Kidney (tissue), 14 donors: ENCODE results near the gene SIPA1. TPM values are rescaled to one million over a fixed set of nuclear protein-coding genes. Genes with fewer than 3 reads are reported as not detected.
"Not testable (repeated sequence)": the region's sequence is repeated elsewhere in the genome, so short reads cannot be mapped to it uniquely, and the experiment has no call there.

Experiments used
- DNase-seq, 5 donors: peaks; one replicate each; pipeline ENCODE4 v3.0.0-alpha.2; 2013 to 2020
- FAIRE-seq: peaks from 2 replicates; lab custom pipeline; 2012; peaks lifted over from hg19 to GRCh38; lab: Jason Lieb, UNC
- H3K27ac ChIP-seq, 2 donors: one replicate each; pipeline ENCODE4 v1.7.0; 2013; ENCODE audit warnings: low read depth in 2 of 2, low read length in 2 of 2, inconsistent platforms in 1 of 2
- H3K27me3 ChIP-seq: one replicate; pipeline ENCODE4 v1.7.1; 2013; ENCODE audit warnings: low read length, inconsistent platforms; ENCODE audit not compliant: control insufficient read depth, insufficient read depth
- H3K36me3 ChIP-seq, 3 donors: one replicate each; pipeline versions ENCODE4 v1.7.0 to v1.7.1; 2013; ENCODE audit warnings: low read length in 3 of 3, control low read depth in 1 of 3, inconsistent platforms in 1 of 3; ENCODE audit not compliant: insufficient read depth in 3 of 3, control insufficient read depth in 2 of 3
- H3K4me1 ChIP-seq, 3 donors: one replicate each; pipeline versions ENCODE4 v1.7.0 to v1.7.1; 2013; ENCODE audit warnings: low read length in 3 of 3, inconsistent platforms in 1 of 3, low read depth in 1 of 3; ENCODE audit not compliant: control insufficient read depth in 2 of 3, insufficient read depth in 2 of 3
- H3K4me3 ChIP-seq, 3 donors: one replicate each; pipeline versions ENCODE4 v1.7.0 to v1.8.1; 2013; ENCODE audit warnings: low read length in 3 of 3, control low read depth in 1 of 3, inconsistent platforms in 1 of 3
- H3K9ac ChIP-seq, 3 donors: one replicate each; pipeline versions ENCODE4 v1.7.0 to v1.7.1; 2013; ENCODE audit warnings: low read length in 3 of 3, control low read depth in 1 of 3, inconsistent platforms in 1 of 3
- H3K9me3 ChIP-seq, 3 donors: one replicate each; pipeline versions ENCODE4 v1.7.0 to v1.7.1; 2013; ENCODE audit warnings: low read length in 3 of 3, control low read depth in 1 of 3, inconsistent platforms in 1 of 3; ENCODE audit not compliant: control insufficient read depth in 2 of 3, insufficient read depth in 1 of 3
- CTCF ChIP-seq: IDR thresholded peaks from 3 replicates; pipeline ENCODE4 v1.5.1; 2012; ENCODE audit warnings: mild to moderate bottlenecking, moderate library complexity, borderline replicate concordance; ENCODE audit not compliant: insufficient read depth; ENCODE audit errors: extremely low read depth
- intact Hi-C: fragments of 100-400 bp; cut with DNase I; formaldehyde crosslinking; loops from one replicate; pipeline ENCODE4 v1.11.1; 2022
- polyA plus RNA-seq: library from polyadenylated mRNA; stranded (reverse); fragments of 350-450 nt; fragmentation: Illumina TruSeq; extraction: RNeasy Lipid Tissue Mini Kit (QIAGEN cat#74804); gene quantifications from one replicate; pipeline ENCODE4 v1.2.3, GENCODE V29; 2014; ENCODE audit warnings: low read depth, low replicate concordance; ENCODE audit not compliant: insufficient read depth
- total RNA-seq: library from RNA; stranded (reverse); fragmentation: NEBNext Ultra II Directional; extraction: Animal tissue kit (Norgen Biotek cat#: 25700); gene quantifications from one replicate; pipeline ENCODE4 v1.2.1, GENCODE V29; 2021
- donor health status: control.
- donor health status: control.
- donor health status: control.
- donor health status: control.
- donor health status: control.
- donor health status: DM: yes; HTN: yes; CAD: no.
- donor health status: Normal renal cell carcinoma (clear cell type).

Gene SIPA1
- total and polyA plus RNA-seq, 2 donors from 2014 or later: 46.4 to 71.0 TPM

- Histone ChIP-seq H3K27ac (no peak overlapping the region), H3K9ac (no peak overlapping the region), H3K9me3 (no peaks in the 10 kb centered on the region), H3K36me3 (no peaks in the 10 kb centered on the region), H3K27me3 (no peaks in the 10 kb centered on the region), H3K4me3 (no peak overlapping the region), H3K4me1 (no peaks in the 10 kb centered on the region)
- intact Hi-C loops: no loop called here
- TF ChIP-seq CTCF: no peak
- DNase-seq (no peak), FAIRE-seq (no peak)
These were observed 48.1 kb downstream of the SIPA1 start for GRCh38 chr11:65685981-65686380.

DNA sequence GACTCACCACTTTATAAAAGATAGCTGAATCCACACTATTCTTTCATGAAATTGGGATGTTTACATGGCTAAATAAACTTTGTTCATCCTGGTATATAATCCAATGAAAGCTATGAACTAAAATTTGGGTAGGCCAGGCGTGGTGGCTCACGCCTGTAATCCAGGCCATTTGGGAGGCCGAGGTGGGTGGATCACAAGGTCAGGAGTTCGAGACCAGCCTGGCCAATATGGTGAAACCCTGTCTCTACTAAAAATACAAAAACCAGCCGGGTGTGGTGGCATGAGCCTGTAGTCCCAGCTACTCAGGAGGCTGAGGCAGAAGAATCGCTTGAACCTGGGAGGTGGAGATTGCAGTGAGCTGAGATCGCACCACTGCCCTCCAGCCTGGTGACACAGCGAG, 53.9 kb downstream of the SIPA1 start:
- peaks cover 0 to 16% (median 5%) of the 10 kb centered on the region in 3 donors for H3K4me1 ChIP-seq
- DNase-seq, H3K4me3 ChIP-seq, H3K9me3 ChIP-seq, FAIRE-seq, H3K27me3 ChIP-seq, H3K36me3 ChIP-seq, H3K27ac ChIP-seq, intact Hi-C loops, H3K9ac ChIP-seq: not testable (repeated sequence)

DNA sequence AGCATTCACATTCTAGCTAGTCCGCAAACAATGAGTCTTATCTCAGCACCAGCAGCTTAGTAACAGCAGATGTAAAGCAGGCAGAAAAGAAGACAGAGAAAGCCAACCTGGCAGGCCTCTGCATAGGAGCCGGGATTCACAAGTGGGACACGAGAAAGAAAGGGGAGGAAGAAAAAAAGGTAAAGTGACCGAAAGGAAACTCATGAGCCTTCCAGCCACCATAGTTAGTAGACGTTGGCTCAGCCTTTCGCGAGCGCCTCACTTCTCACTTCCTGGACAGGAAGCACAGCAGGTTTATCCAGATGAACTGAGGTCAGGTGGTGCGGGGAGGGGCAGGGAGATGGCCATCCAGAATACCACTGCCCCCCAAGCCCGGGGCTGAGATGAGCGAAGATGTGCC, 54.5 kb downstream of the SIPA1 start:
- no peak for FAIRE-seq
- Histone ChIP-seq H3K36me3 (no peaks in the 10 kb centered on the region), H3K27me3 (no peaks in the 10 kb centered on the region), H3K9me3 (no peaks in the 10 kb centered on the region), H3K4me1 (peaks cover 0 to 16% (median 5%) of the 10 kb centered on the region in 3 donors), H3K9ac (no peak overlapping the region), H3K27ac (no peak overlapping the region), H3K4me3 (no peak overlapping the region)
- intact Hi-C loops: no loop called here
- no peak for DNase-seq
- TF ChIP-seq CTCF: no peak

- H3K9me3 ChIP-seq: no peaks in the 10 kb centered on the region
- FAIRE-seq (no peak), DNase-seq (peak in 3 of 5 donors; percentile 36 to 83 (median 67))
- peaks cover 0 to 16% (median 5%) of the 10 kb centered on the region in 3 donors for H3K4me1 ChIP-seq
- H3K27ac ChIP-seq: no peak overlapping the region
- no peaks in the 10 kb centered on the region for H3K27me3 ChIP-seq
- no peak overlapping the region for H3K9ac ChIP-seq
- no peaks in the 10 kb centered on the region for H3K36me3 ChIP-seq
- TF ChIP-seq CTCF: no peak
- no peak overlapping the region for H3K4me3 ChIP-seq
- intact Hi-C loops: no loop called here
These were observed 57.7 kb downstream of the SIPA1 start for GRCh38 chr11:65695459-65696241.
